Transverse colon (tissue), 4 donors: ENCODE results near the gene PRRX2. TPM values are rescaled to one million over a fixed set of nuclear protein-coding genes. Genes with fewer than 3 reads are reported as not detected.
A peak's percentile ranks its signal among the peaks of the same experiment; 100 is the strongest.

Source experiments
- DNase-seq: peaks from one replicate; pipeline ENCODE4 v3.0.0-alpha.2; 2019
- H3K27ac ChIP-seq, 4 donors: fragments of 200-600 bp; sonication (generic); 2 replicates each; pipeline ENCODE4 v1.5.1; 2016 to 2018; ENCODE audit warnings: inconsistent platforms in 4 of 4
- H3K27me3 ChIP-seq: fragments of 200-600 bp; sonication (generic); 2 replicates; pipeline ENCODE4 v1.5.1; 2017; ENCODE audit warnings: inconsistent platforms
- H3K36me3 ChIP-seq, 4 donors: fragments of 200-600 bp; sonication (generic); 2 replicates each; pipeline ENCODE4 v1.5.1; 2017 to 2019; ENCODE audit warnings: inconsistent platforms in 4 of 4
- H3K4me1 ChIP-seq, 4 donors: fragments of 200-600 bp; sonication (generic); 2 replicates each; pipeline ENCODE4 v1.5.1; 2017 to 2020; ENCODE audit warnings: inconsistent platforms in 4 of 4
- H3K4me3 ChIP-seq, 4 donors: fragments of 200-600 bp; sonication (generic); 1 replicate in 1 of 4; 2 replicates in 3 of 4; pipeline versions ENCODE4 v1.5.1 to v1.6.1; 2017 to 2019; ENCODE audit warnings: inconsistent platforms in 4 of 4
- H3K9me3 ChIP-seq, 2 donors: fragments of 200-600 bp; sonication (generic); 2 replicates each; pipeline ENCODE4 v1.5.1; 2017 to 2019; ENCODE audit warnings: inconsistent platforms in 2 of 2
- EP300 ChIP-seq: sonication (generic); formaldehyde crosslinking; IDR thresholded peaks from one replicate; pipeline ENCODE4 v1.6.1; 2017; ENCODE audit warnings: antibody characterized with exemption, low read depth
- POLR2A ChIP-seq: fragments of 450-650 bp; IDR thresholded peaks from one replicate; pipeline ENCODE4 v1.6.1; 2016; ENCODE audit warnings: antibody characterized with exemption, mild to moderate bottlenecking, moderate library complexity
- POLR2AphosphoS5 ChIP-seq, 3 donors: sonication (generic); formaldehyde crosslinking; IDR thresholded peaks; one replicate each; pipeline ENCODE4 v1.6.1; 2016; ENCODE audit warnings: antibody characterized with exemption in 3 of 3
- WGBS, 2 donors: methylation state at CpG; one replicate each; pipeline ENCODE4 v1.1.5; 2018; ENCODE audit warnings: low coverage in 1 of 2; 5-methylcytosine and 5-hydroxymethylcytosine counted together
- in situ Hi-C, 4 donors: fragments of 200-750 bp; cut with MboI; loops; one replicate each; pipeline versions ENCODE4 v1.15.0 to v1.15.1; 2017; ENCODE audit warnings: low sequenced_read_pairs in 3 of 4, low pct_ligation_motif_present in 1 of 4, low pct_unique_long_range_greater_than_20kb in 1 of 4
- intact Hi-C: fragments of 100-400 bp; cut with DNase I; formaldehyde crosslinking; loops from one replicate; pipeline ENCODE4 v1.15.1; 2023; ENCODE audit warnings: low total_unique reads
- total RNA-seq, 4 donors: library from RNA; depleted of rRNA; stranded (reverse); fragments of >200 nt; gene quantifications; one replicate each; pipeline ENCODE4 v1.1.0, GENCODE V29; 2016
- TF ChIP-seq, protein P1 (sequence below), 5 experiments: fragments of 200-600 bp in 3 of 5; fragments of 450-650 bp in 2 of 5; sonication (generic) in 3 of 5; IDR thresholded peaks; 1 replicate in 2 of 5; 2 replicates in 3 of 5; pipeline ENCODE4 v1.5.1; 2016 to 2017; ENCODE audit warnings: antibody characterized with exemption in 5 of 5, inconsistent platforms in 3 of 5, mild to moderate bottlenecking in 2 of 5, moderate library complexity in 1 of 5

The PRRX2 gene
- total RNA-seq, 4 donors from 2014 or later, result 0.41 TPM; not detected in 3

- peak; percentile 48 for DNase-seq
- H3K27ac ChIP-seq, result no peak overlapping the region
- H3K9me3 ChIP-seq, result no peaks in the 10 kb centered on the region
- no peak overlapping the region for H3K4me3 ChIP-seq
- no peaks in the 10 kb centered on the region for H3K36me3 ChIP-seq
- H3K4me1 ChIP-seq, result peaks cover 0 to 5% (median 0%) of the 10 kb centered on the region in 4 donors
- TF ChIP-seq POLR2A, result no peak
- no peak for TF ChIP-seq POLR2AphosphoS5 (IDR thresholded peaks at IDR 0.05)
- TF ChIP-seq EP300, result no peak
- TF ChIP-seq, protein P1, sequence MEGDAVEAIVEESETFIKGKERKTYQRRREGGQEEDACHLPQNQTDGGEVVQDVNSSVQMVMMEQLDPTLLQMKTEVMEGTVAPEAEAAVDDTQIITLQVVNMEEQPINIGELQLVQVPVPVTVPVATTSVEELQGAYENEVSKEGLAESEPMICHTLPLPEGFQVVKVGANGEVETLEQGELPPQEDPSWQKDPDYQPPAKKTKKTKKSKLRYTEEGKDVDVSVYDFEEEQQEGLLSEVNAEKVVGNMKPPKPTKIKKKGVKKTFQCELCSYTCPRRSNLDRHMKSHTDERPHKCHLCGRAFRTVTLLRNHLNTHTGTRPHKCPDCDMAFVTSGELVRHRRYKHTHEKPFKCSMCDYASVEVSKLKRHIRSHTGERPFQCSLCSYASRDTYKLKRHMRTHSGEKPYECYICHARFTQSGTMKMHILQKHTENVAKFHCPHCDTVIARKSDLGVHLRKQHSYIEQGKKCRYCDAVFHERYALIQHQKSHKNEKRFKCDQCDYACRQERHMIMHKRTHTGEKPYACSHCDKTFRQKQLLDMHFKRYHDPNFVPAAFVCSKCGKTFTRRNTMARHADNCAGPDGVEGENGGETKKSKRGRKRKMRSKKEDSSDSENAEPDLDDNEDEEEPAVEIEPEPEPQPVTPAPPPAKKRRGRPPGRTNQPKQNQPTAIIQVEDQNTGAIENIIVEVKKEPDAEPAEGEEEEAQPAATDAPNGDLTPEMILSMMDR (IDR thresholded peaks at IDR 0.05), result no peak
- WGBS, 2 donors, result 61% methylated on average over 7 of the region's 7 CpGs; no CpG with 5 or more reads in 1 of the 2 donors
- intact Hi-C loops (loop anchor here (10.0 kb wide), 1 partner anchor 1652 kb away; no protein-coding TSS in a partner anchor), in situ Hi-C loops (no loop called here)
- peaks cover 15% of the 10 kb centered on the region for H3K27me3 ChIP-seq
Observed at GRCh38 chr9:129682381-129682780, 16.9 kb downstream of the PRRX2 start.

DNA sequence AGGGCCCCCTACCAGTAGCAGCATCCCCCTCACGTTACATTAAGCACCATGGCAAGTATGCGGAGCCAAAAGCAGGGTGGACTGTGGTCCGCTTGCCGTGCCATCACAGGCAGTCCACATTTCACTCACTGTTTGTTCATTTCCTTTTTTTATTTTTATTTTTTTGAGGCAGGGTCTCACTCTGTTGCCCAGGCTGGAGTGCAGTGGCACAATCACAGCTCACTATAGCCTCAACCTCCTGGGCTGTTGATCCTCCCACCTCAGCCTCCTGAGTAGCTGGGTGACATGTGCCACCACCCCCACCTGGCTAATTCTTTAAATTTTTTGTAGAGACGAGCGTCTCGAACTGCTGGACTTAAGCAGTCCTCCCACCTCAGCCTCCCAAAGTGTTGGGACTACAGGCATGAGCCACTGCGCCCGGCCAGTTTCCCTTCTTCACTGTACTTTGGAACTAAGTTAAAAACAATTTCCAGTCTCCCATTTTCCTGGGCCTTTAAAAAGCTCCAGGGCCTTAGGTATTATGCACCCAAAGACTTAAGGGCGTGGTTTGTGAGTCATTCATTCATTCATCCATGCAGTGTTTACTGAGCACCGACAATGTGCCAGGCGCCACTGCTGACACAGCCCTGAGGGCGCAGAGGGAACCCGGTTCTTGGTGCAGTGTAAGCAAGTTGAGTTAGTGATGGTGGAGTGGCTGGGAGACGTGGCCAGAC, 19.9 kb downstream of the PRRX2 start:
- Histone ChIP-seq H3K27me3 (peaks cover 3% of the 10 kb centered on the region), H3K4me1 (peaks cover 0 to 5% (median 0%) of the 10 kb centered on the region in 4 donors), H3K36me3 (no peaks in the 10 kb centered on the region), H3K9me3 (no peaks in the 10 kb centered on the region), H3K4me3 (no peak overlapping the region), H3K27ac (no peak overlapping the region)
- whole genome bisulfite sequencing, 2 donors, result 74 to 76% methylated on average over 5 to 15 of the region's 15 CpGs
- TF ChIP-seq EP300, result no peak
- TF ChIP-seq POLR2A, result no peak
- TF ChIP-seq, protein P1 (IDR thresholded peaks at IDR 0.05), result no peak
- TF ChIP-seq POLR2AphosphoS5 (IDR thresholded peaks at IDR 0.05), result no peak
- intact Hi-C loops (loop anchor here (10.0 kb wide), 1 partner anchor 1649 kb away; no protein-coding TSS in a partner anchor), in situ Hi-C loops (no loop called here)
- no peak for DNase-seq

DNA sequence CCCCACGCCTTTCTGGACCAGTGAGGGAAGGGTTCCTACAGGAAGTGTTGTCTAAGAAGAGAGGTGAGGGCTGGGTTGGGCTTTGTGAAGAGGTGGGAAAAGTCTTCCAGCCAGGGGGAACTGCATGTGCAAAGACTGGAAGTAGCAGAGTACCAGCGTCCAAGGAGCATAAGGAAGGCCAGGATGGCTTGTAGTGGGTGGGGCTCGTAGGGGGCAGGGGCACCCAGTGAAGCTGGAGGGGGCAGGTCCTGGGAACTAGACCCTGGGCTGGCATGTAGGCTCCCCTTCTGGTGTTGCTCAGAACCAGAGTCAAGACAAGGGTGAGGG, 20.4 kb downstream of the PRRX2 start:
- H3K27me3 ChIP-seq, result peaks cover 3% of the 10 kb centered on the region
- peaks cover 0 to 5% (median 0%) of the 10 kb centered on the region in 4 donors for H3K4me1 ChIP-seq
- H3K9me3 ChIP-seq, result no peaks in the 10 kb centered on the region
- intact Hi-C loops, result loop anchor here (10.0 kb wide), 1 partner anchor 1649 kb away; no protein-coding TSS in a partner anchor
- 40 to 59% methylated on average over 1 to 3 of the region's 3 CpGs for WGBS, 2 donors
- no peak for DNase-seq
- TF ChIP-seq EP300 (no peak), POLR2AphosphoS5 (IDR thresholded peaks at IDR 0.05) (no peak), POLR2A (no peak)
- TF ChIP-seq, protein P1 (IDR thresholded peaks at IDR 0.05), result no peak
- no peaks in the 10 kb centered on the region for H3K36me3 ChIP-seq
- H3K4me3 ChIP-seq, result no peak overlapping the region
- in situ Hi-C loops, result no loop called here
- H3K27ac ChIP-seq, result no peak overlapping the region

DNA sequence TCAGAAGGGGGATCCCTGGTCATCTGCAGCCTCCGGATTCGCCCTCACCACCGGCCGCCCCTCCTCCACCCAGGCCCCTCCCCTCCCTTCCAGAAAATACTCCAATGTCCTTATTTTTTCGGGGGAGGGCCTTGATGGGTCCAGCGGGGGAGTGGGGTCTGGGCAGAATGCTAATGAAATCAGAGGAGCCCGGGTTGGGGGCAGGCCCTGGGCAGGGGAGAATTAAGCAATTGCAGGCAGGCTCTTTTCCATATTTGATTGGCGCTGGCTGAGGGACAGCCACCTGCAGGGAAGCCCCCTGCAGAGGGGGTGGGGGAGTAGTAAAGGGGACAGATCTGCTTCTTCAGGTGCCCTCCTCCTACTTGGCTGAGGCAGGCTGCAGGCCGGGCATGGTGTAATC, 21.3 kb downstream of the PRRX2 start:
- Histone ChIP-seq H3K36me3 (no peaks in the 10 kb centered on the region), H3K27ac (no peak overlapping the region), H3K9me3 (no peaks in the 10 kb centered on the region), H3K4me3 (no peak overlapping the region), H3K27me3 (peaks cover 2% of the 10 kb centered on the region), H3K4me1 (peaks cover 0 to 5% (median 0%) of the 10 kb centered on the region in 4 donors)
- no peak for TF ChIP-seq EP300
- TF ChIP-seq POLR2AphosphoS5 (IDR thresholded peaks at IDR 0.05), result no peak
- TF ChIP-seq, protein P1 (IDR thresholded peaks at IDR 0.05), result no peak
- TF ChIP-seq POLR2A, result no peak
- intact Hi-C loops, result loop anchor here (10.0 kb wide), 1 partner anchor 1648 kb away; no protein-coding TSS in a partner anchor
- WGBS, 2 donors, result 77% methylated on average over 9 of the region's 9 CpGs; no CpG with 5 or more reads in 1 of the 2 donors
- DNase-seq, result no peak
- in situ Hi-C loops, result no loop called here
